ENCODE measurements around the gene SLC35D1. TPM values are rescaled to one million over a fixed set of nuclear protein-coding genes. Genes with fewer than 3 reads are reported as not detected.
A peak's percentile ranks its signal among the peaks of the same experiment; 100 is the strongest.

SLC35D1 gene
- total and polyA plus RNA-seq, 2 of the 13 experiments (the other 11 are each of a cell fraction or from before 2014, with no cell fraction given): 12.4 to 41.5 TPM

GRCh38 chr1:67053785-67054772 is at the start of gene SLC35D1 (continued):
- TF ChIP-seq ZBTB34 (CRISPR knock-in tag; IDR thresholded peaks at IDR 0.05) (peak; percentile 50; the same call in 1 of the 2 replicates), NCOR1 (IDR thresholded peaks at IDR 0.05; ENCODE audit: borderline replicate concordance, low read length) (peak; percentile 81; the same call in 1 of the 2 replicates), ZNF451 (CRISPR knock-in tag; IDR thresholded peaks at IDR 0.05) (peak; percentile 82), CBX2 (IDR thresholded peaks at IDR 0.05; ENCODE audit: low read depth, low read length) (no peak), CBX2 (CRISPR knock-in tag; IDR thresholded peaks at IDR 0.05; ENCODE audit: low read depth) (0 out of 2 replicates have a peak, but pooled peaks have one; percentile 2), HMGA1 (CRISPR knock-in tag; conservative IDR thresholded peaks at IDR 0.05) (no peak), IKZF5 (CRISPR knock-in tag; IDR thresholded peaks at IDR 0.05) (peak; percentile 50; the same call in 1 of the 2 replicates), TRAFD1 (CRISPR knock-in tag; IDR thresholded peaks at IDR 0.05; ENCODE audit: borderline replicate concordance) (no peak), HDAC1 (CRISPR knock-in tag; IDR thresholded peaks at IDR 0.05) (peak; percentile 82), ZZZ3 (CRISPR knock-in tag; IDR thresholded peaks at IDR 0.05; ENCODE audit: borderline replicate concordance) (peak; percentile 33; the same call in 1 of the 2 replicates), SRSF9 (IDR thresholded peaks at IDR 0.05; ENCODE audit: borderline replicate concordance, insufficient read depth, low read depth, low read length, poor library complexity, severe bottlenecking) (no peak), FOXA3 (CRISPR knock-in tag; IDR thresholded peaks at IDR 0.05) (peak; percentile 30)
- TF ChIP-seq, protein P1, sequence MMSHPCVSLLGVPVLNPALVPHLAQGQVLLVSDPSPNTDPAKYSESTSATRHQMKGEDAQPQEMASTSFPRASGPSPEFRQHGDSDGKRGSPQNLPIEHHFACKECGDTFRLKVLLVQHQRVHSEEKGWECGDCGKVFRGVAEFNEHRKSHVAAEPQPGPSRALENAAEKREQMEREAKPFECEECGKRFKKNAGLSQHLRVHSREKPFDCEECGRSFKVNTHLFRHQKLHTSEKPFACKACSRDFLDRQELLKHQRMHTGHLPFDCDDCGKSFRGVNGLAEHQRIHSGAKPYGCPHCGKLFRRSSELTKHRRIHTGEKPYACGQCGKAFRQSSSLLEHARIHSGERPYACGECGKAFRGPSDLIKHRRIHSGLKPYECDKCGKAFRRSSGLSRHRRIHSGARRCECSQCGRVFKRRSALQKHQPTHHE (CRISPR knock-in tag; IDR thresholded peaks at IDR 0.05; ENCODE audit: borderline replicate concordance): peak; percentile 54; the same call in 1 of the 2 replicates
- TF ChIP-seq, protein P2, sequence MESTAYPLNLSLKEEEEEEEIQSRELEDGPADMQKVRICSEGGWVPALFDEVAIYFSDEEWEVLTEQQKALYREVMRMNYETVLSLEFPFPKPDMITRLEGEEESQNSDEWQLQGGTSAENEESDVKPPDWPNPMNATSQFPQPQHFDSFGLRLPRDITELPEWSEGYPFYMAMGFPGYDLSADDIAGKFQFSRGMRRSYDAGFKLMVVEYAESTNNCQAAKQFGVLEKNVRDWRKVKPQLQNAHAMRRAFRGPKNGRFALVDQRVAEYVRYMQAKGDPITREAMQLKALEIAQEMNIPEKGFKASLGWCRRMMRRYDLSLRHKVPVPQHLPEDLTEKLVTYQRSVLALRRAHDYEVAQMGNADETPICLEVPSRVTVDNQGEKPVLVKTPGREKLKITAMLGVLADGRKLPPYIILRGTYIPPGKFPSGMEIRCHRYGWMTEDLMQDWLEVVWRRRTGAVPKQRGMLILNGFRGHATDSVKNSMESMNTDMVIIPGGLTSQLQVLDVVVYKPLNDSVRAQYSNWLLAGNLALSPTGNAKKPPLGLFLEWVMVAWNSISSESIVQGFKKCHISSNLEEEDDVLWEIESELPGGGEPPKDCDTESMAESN (CRISPR knock-in tag; conservative IDR thresholded peaks at IDR 0.05): peak; percentile 81
- TF ChIP-seq, protein P3, sequence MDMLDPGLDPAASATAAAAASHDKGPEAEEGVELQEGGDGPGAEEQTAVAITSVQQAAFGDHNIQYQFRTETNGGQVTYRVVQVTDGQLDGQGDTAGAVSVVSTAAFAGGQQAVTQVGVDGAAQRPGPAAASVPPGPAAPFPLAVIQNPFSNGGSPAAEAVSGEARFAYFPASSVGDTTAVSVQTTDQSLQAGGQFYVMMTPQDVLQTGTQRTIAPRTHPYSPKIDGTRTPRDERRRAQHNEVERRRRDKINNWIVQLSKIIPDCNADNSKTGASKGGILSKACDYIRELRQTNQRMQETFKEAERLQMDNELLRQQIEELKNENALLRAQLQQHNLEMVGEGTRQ (IDR thresholded peaks at IDR 0.05; ENCODE audit: low read depth, low read length): no peak
- TF ChIP-seq, protein P3 (CRISPR knock-in tag; IDR thresholded peaks at IDR 0.05; ENCODE audit: borderline replicate concordance): no peak
